Keratinocyte (primary cell): ENCODE measurements around the gene CGB2.

Experiments used
- CTCF ChIP-seq, 3 experiments: IDR thresholded peaks in 1 of 3; conservative IDR thresholded peaks in 1 of 3; optimal IDR thresholded peaks in 1 of 3; 2 replicates in 2 of 3; 3 replicates in 1 of 3; pipeline versions ENCODE3 to v1.5.1; 2011; ENCODE audit warnings: low read length in 3 of 3, mild to moderate bottlenecking in 3 of 3, moderate library complexity in 2 of 3, control low read depth in 1 of 3, inconsistent platforms in 1 of 3; ENCODE audit not compliant: insufficient read depth in 2 of 3; ENCODE audit errors: extremely low read depth in 1 of 3
- EZH2 ChIP-seq: IDR thresholded peaks from one replicate; pipeline ENCODE4 v1.6.1; 2012; ENCODE audit warnings: inconsistent platforms, mild to moderate bottlenecking, low read length, moderate library complexity

DNA sequence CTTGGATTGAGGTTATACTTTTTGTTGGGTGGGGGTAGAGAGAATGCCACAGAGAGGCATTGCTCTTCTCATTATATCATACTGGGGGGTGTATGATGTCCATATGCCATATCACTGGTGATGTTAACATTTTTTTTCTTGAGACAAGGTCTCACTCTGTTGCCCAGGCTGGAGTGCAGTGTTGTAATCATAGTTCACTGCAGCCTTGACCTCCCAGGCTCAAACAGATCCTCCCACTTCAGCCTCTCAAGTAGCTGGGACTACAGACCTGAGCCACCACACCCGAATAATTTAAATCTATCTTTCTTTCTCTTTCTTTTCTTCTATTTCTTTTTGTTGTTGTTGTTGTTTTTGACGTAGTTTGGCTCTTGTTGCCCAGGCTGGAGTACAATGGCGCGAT, 48.7 kb downstream of the CGB2 start:
- TF ChIP-seq CTCF (optimal IDR thresholded peaks at IDR 0.05 in 1 of 3, IDR thresholded peaks at IDR 0.05 in 1 of 3, conservative IDR thresholded peaks at IDR 0.05 in 1 of 3; ENCODE audit: extremely low read depth in 1 of 3, insufficient read depth in 2 of 3, low read length in 3 of 3) (no peak), EZH2 (no peak)
